Raji (cell line): ENCODE data around the gene OXLD1.

Source experiments
- POLR2A ChIP-seq: IDR thresholded peaks from 2 replicates; pipeline ENCODE4 v1.6.1; 2011; ENCODE audit warnings: low read depth, low read length, control low read depth; ENCODE audit not compliant: insufficient read depth

OXLD1 gene

GRCh38 chr17:81635973-81636504 lies 30.4 kb downstream of the OXLD1 start:
- TF ChIP-seq POLR2A, result no peak

- no peak for TF ChIP-seq POLR2A
These were observed 31.0 kb downstream of the OXLD1 start for GRCh38 chr17:81635431-81635830.

- no peak for TF ChIP-seq POLR2A
These were observed 34.9 kb downstream of the OXLD1 start for GRCh38 chr17:81631482-81631881.

- TF ChIP-seq POLR2A, result no peak
These were observed 36.1 kb downstream of the OXLD1 start for GRCh38 chr17:81630274-81630673.

- no peak for TF ChIP-seq POLR2A
These were observed 44.8 kb downstream of the OXLD1 start for GRCh38 chr17:81621494-81622130.

- TF ChIP-seq POLR2A, result no peak
These were observed 49.5 kb downstream of the OXLD1 start for GRCh38 chr17:81616877-81617276.

GRCh38 chr17:81615401-81615930 lies 50.9 kb downstream of the OXLD1 start:
- TF ChIP-seq POLR2A, result no peak
